Measurements from ENCODE around the gene MYOM3.

DNA sequence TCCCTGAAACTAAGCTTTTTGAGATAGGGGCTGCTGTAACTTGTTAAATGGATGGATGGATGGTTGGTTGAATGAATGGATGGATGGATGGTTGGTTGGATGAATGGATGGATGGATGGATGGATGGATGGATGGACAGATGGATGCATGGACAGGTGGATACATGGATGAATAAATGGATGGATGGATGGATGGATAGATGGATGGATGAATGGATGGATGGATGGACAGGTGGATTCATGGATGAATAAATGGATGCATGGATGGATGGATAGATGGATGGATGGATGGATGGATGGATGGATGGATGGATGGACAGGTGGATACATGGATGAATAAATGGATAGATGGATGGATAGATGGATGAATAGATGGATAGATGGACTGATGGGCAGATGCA is 26.9 kb downstream of the MYOM3 start:
- TF ChIP-seq CTCF (IDR thresholded peaks at IDR 0.05): no peak
- no peak for TF ChIP-seq ZFX (IDR thresholded peaks at IDR 0.05; ENCODE audit: borderline replicate concordance)
